OCI-LY7 (cell line): ENCODE measurements around the gene IRF2BP2.

Experiments used
- CTCF ChIP-seq: fragments of 200-600 bp; sonication (generic); conservative IDR thresholded peaks from 2 replicates; pipeline ENCODE4 v1.5.1; 2014; ENCODE audit warnings: mild to moderate bottlenecking, antibody characterized with exemption, low read length, moderate library complexity, mixed read lengths
- EZH2phosphoT487 ChIP-seq: fragments of 200-600 bp; sonication (generic); IDR thresholded peaks from 2 replicates; pipeline ENCODE4 v1.6.1; 2018; ENCODE audit warnings: low read depth, borderline replicate concordance, mild to moderate bottlenecking, mixed run types, antibody characterized with exemption, low read length, moderate library complexity, mixed read lengths

GRCh38 chr1:234649432-234650081 is 39.6 kb upstream of the IRF2BP2 start:
- TF ChIP-seq EZH2phosphoT487 = no peak
- TF ChIP-seq CTCF = no peak
